ENCODE measurements around the gene B4GALT6.

Gene B4GALT6

DNA sequence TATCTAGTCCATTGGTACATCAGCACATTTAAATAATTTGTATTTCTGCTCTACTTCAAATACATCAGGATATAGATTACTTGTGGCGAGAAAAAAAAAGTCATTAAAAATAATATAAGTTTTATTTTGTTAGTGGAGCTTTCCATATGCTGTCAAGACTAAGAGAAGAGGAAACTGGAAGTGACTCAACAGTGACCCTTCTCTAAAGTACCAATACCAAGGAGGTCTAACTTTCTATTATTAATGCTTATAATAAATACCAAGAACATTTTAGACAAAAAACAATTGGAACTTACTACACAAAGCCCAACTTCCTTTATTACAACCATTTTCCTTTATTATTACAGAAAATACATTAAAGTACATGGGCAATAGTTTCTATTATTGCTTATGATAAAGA lies 52.9 kb downstream of the B4GALT6 start:
- DNase-seq = no peak

DNA sequence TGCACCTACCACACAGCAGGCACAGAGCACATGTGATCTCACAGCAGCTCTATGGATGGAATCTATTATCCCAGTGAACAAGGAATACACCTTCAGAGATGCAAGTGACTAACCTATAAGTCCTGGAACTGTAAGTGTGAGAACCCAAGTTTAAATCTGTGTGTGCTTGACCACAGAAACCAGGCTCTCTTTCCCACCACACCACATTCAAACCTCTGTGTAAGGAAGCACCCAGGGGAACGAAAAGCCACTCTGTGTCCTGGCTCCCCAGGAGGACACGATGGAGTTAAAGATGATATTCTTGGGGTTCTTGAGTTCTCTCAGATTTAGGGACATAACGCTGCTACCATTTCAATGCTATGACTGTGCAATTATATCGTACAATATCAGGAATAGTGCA lies 53.8 kb downstream of the B4GALT6 start:
- no peak for DNase-seq

DNA sequence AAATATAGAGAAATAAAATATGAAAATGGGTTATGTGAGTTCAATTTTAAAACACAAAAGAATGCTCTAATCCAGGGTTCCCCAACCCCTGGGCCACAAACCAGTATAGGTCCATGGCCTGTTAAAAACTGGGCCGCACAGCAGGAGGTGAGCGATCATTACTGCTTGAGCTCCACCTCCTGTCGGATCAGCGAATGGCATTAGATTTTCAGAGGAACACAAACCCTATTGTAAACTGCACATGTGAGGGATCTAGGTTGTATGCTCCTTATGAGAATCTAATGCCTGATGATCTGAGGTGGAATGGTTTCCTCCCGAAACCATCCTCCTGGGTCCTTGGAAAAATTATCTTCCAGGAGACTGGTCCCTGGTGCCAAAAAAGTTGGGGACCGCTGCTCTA lies 58.0 kb downstream of the B4GALT6 start:
- DNase-seq = no peak

DNA sequence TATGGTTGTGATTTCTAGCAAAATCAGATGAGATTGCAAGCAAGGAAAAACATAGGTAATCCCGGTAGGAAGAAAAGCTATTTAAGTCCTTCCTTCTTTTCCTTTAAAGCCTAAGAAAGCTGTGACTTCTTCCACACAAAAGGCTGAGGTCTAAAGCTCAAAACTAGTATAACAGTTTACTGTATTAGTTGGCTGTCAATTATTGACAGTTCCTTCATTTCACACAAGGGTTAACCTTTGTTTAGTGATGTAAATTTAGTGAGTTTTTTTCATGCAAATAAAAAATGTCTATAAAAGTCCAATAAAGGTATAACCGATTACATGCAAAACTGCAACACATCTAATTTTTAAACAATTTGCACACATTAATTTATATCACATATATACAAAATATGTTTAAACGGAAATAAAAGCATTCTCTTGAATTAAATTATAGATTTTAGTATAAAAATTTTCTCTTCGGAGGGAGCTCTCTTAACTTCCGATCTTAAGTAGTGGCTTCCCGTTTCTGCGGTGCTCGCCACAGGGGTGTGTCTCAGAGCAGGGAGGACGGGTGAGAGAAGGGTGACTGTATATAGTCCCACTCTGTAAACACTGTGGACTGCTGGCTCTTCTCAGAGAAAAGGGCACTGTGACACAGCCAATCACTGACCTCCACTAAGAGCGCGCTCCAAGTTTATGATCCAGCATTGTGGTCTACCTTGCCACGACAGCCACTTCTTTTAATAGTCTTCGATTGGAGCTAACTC lies 59.3 kb downstream of the B4GALT6 start:
- no peak for DNase-seq

DNA sequence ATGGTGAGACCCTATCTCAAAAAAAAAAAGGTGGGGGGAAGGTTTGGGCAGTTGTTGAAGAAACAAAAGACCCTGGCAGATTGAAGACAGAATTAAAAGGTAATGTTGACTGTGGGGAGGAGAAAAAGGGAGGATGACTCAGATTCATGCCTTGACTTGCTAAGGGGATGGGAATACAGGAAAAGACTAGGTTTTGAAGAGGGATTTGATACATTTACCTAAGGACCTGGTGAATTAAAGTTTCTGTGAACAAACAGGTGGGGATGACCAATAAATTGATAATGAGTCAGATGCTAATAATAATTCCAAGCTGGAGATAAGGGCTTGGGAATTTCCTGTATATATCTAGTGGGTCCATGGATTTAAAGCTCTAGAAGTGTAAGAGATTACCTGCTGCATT lies 65.1 kb downstream of the B4GALT6 start:
- DNase-seq = no peak

DNA sequence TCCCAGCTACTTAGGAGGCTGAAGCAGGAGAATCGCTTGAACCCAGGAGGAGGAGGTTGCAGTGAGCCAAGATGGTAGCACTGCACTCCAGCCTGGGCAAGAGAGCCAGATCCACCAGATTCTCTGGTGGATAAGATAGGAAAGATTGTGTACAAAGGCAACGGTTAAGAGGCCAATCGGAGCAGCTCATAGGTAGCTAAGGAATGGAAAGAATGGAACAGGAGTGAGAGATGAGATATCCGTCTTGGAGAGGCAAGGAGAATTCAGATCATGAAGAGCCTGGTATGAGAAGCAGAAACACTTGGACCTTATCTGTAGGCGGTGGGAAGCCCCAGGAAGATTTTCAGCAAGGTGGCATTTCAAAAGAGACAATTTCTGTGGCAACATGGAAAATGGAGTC lies 65.6 kb downstream of the B4GALT6 start:
- no peak for DNase-seq

DNA sequence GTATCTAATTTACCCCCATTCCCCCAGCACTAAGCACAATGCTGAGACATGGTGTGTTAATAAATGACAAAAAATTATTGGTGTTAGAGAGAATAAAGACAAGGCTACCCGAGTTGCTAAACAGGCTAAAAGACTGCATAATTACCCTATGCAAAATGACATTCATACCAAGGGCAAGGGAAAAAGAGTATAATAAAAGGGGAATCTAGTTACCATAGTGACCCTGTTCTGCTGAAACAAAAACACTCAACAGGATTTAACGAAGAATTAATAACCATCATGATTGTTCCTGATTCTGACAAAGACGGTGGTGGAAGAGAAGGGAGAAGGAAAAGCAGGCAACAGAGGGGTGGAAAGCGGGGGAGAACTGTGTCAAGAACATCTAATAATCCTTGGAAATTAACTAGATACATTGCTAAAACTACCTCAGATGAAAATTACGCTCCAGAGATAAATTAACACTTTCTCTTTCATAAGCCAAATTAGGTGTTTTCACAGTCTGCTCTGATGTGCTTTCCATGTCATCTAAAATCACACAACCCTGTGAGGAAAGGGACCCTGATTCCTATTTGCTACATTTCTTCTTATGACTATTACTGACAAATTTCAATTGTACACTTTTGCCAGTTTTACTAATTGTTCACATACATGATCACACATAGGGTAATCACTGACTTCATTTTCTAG lies 67.2 kb downstream of the B4GALT6 start:
- no peak for DNase-seq

DNA sequence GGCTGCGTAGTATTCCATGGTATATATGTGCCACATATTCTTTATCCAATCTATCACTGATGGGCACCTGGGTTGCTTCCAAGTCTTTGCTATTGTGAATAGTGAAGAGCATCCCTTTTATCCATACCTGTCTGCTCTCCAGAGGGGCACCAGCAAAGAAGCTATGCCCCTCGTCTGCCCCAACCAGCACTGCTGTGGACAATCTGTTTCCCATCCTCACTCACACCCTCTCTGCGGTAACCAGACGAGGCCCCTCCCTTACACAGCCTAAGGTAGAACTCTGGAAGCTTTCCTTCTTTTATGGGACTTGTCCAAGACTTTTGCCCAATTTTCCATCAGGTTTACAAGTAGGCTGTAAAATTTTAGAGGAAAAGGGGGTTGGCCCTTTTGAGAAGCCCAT lies 67.8 kb downstream of the B4GALT6 start:
- DNase-seq = no peak

DNA sequence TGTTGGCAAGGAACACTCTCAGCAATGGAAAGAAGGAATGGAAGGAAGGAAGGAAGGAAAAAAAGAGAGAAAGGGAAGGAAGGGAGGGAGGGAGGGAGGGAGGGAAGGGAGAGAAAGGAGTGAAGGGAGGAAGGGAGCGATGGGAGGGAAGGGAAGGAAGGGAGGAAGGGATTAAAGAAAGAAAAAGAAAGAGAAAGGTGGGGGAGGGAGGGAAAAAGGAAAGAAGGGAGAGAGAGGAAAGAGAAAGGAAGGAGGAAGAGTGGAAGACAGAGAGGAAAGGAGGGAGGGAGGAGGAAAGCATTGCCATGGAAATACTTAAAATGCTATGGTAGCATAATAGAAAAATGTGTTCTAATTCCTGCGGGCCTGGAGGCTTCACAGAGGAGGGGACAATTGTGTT lies 70.3 kb downstream of the B4GALT6 start:
- no peak for DNase-seq

DNA sequence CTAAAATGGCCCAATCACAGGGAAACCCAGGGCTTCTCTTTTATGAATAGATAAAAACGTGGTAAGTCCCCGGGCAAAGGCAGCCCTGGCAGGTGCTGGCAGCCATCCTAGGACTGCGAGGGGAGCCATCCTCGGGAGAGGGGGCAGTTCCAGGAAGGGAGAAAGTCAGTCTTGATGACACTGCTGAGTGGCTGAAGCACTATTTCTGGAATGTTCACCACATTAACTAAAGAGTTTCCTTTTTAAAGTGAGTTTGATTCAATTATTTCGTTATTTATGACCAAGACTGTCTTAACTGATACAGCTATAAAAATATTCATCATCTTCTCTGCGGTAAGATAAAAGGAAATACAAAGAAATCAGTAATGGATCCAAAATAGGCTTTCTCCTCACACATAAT lies 72.3 kb downstream of the B4GALT6 start:
- DNase-seq = no peak

DNA sequence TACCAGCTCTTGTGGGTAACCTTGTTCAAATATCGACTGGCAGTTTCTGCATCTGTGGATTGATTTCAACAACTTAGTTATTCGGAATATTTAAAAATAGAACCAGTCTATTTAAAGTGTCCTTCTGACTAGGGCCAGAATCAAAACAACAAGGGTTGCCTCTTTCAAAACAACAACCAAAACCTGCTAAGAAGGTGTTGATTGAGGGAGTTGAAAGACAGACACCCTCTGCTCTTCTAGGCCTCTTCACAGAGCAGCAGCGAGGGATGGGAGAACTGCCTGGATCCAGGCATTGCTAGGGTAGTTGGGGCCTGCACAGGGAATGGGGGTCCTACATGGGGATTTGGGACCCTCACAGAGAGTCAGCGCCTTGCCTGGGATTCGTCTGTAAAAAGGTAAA lies 72.9 kb downstream of the B4GALT6 start:
- DNase-seq = no peak

DNA sequence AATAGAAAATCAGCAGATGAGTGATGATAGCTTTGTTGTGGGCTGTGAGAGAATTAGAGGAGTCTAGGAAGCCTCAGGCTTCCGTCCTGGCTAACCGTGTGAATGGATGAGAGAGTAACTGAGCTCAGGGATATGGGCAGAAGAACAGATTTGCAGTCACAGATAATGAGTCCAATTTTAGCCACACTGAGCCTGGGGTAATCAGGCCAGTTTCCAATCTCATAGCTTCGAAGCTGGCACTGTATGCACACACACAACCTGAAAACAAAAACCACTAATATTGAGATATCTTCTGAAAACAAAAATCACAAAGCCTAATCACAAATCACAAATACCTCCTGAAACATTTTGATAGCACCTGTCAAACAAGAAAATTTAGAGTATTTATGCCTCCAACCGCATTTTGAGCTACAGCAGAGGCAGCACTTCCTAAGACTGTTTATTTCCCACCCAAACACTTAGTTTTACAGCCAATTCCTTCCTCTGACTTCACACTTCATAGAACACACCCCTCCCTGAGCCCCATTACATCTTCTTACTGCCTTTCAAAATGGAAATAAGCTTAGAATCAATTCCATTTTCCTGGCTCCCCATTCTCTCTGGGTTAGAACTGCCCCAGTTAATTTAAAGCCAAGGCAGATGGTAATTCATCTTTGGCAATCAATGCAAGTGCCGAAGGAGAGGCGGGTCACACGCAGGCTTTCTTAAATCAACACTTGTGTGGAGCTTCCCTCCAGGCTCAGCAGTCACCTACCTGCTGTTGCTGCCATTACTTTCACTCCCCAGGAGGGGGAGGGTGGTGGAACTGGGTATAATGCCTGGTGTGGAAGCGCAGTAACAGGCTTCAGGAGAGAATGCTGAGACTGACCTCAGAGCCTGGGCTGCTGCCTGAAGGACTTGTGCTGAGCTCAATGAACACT lies 73.8 kb downstream of the B4GALT6 start:
- no peak for DNase-seq

DNA sequence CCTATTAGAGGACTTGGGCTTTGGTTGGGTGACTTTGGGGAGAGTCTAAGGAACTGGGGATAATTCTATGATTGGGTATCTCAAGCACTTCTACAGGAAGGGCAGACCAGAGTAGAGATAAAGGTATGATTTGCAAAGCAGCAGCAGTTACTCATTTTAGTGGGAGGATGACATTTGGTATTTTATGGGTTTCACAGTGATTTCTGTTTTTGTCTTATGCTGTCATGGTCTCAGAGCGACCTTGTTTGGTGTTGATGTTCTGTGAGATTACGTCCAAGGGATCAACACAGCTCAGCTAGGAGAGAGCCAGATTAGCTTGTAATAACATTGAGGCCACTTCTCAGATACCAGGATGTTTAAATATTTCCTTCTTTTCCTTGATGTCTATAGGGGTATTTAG lies 74.5 kb downstream of the B4GALT6 start:
- no peak for DNase-seq

DNA sequence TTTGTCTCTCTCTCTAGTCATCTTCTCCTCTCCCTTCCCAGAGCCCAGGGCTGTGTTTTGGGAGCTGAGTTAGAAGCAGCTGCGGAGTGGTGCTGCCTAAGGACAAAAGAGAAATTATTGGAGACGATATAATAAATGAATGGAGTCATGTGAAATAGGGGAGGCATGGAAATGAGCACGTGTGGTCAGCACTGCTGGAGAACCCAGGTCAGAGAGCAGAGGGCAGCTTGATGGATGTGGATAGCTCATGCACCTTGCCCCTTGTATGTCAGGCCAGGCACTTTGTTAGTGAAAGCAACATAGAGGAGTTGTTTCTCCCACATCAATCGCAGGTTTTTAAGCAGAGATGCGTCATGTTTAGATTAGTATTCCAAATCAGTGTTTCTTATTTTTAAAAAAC lies 77.0 kb downstream of the B4GALT6 start:
- no peak for DNase-seq

DNA sequence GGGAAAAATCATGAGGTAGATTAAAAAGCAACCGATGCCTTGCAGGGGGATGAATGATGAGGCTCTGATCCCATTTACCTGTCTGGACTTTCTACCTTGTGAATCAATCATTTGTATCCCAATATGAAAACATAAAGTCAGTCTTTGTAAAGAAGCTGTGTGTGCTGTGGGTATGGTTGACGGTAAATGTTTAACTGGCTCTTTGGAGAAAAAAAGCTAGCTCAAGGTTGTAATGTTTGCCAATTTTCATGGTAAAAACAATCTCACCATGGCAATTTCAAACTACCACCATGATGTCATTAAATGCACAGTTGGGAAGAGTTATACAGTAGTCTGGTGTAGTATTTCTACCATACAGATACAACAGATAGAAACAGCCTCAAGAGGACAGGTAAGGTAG lies 78.1 kb downstream of the B4GALT6 start:
- DNase-seq = no peak

DNA sequence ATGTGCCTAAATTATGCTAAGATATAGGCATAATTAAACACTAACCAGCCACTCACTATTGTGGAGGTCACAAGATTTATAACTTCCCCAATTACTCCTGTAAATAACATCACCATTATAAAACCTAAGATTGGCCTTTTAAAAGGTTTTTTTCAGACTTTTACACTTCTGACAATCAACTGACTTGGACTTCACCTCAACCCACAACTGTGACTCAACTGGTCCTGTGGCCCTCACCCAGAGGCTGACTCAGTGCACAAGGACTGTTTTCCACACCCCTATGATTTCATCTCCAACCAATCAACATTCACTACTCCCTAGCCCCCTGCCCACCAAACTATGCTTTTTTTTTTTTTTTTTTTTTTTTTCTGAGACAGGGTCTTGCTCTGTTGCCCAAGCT lies 81.1 kb downstream of the B4GALT6 start:
- peak in 1 of 2 donors; percentile 1 for DNase-seq

DNA sequence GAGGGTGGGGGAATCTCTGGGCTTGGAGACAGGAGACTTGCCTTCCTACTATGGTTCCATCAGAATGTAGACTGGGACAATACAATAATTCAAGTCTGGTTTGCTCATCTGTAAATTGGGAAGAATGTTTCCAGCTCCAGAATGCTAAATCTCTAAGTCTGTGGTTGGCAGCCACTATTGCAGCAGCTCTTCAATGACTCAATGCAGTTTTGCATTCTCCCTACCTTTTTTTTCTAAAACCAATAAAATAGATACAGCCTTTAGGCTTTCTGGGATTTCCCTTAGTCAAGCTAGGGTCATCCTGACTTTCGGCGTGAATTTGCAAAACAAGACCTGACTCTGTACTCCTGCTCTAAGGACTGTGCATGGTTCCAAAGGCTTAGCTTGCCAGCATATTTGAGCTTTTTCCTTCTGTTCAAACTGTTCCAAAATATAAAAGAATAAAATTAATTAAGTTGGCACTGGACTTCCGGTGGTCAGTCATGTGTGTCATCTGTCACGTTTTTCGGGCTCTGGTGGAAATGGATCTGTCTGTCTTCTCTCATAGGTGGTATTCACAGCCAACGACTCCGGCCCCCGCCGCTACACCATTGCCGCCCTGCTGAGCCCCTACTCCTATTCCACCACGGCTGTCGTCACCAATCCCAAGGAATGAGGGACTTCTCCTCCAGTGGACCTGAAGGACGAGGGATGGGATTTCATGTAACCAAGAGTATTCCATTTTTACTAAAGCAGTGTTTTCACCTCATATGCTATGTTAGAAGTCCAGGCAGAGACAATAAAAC lies 86.2 kb downstream of the B4GALT6 start:
- DNase-seq = no peak

DNA sequence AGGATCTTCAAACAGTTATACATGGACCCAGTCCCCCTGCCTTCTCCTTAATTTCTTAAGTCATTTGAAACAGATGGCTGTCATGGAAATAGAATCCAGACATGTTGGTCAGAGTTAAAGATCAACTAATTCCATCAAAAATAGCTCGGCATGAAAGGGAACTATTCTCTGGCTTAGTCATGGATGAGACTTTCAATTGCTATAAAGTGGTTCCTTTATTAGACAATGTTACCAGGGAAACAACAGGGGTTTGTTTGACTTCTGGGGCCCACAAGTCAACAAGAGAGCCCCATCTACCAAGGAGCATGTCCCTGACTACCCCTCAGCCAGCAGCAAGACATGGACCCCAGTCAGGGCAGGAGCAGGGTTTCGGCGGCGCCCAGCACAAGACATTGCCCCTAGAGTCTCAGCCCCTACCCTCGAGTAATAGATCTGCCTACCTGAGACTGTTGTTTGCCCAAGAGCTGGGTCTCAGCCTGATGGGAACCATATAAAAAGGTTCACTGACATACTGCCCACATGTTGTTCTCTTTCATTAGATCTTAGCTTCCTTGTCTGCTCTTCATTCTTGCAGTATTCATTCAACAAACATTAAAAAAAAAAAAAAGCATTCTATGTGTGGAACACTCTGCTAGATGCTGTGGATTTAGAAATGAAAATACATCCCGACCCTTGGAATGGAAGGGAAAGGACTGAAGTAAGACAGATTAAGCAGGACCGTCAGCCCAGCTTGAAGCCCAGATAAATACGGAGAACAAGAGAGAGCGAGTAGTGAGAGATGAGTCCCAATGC lies 88.1 kb downstream of the B4GALT6 start:
- DNase-seq = no peak

DNA sequence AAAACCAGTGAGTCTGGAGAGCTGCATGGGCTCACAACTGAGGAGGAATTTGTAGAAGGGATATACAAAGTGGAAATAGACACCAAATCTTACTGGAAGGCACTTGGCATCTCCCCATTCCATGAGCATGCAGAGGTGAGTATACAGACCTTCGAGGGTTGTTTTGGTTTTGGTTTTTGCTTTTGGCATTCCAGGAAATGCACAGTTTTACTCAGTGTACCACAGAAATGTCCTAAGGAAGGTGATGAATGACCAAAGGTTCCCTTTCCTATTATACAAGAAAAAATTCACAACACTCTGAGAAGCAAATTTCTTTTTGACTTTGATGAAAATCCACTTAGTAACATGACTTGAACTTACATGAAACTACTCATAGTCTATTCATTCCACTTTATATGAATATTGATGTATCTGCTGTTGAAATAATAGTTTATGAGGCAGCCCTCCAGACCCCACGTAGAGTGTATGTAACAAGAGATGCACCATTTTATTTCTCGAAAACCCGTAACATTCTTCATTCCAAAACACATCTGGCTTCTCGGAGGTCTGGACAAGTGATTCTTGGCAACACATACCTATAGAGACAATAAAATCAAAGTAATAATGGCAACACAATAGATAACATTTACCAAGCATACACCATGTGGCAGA lies 89.1 kb downstream of the B4GALT6 start:
- DNase-seq = no peak

DNA sequence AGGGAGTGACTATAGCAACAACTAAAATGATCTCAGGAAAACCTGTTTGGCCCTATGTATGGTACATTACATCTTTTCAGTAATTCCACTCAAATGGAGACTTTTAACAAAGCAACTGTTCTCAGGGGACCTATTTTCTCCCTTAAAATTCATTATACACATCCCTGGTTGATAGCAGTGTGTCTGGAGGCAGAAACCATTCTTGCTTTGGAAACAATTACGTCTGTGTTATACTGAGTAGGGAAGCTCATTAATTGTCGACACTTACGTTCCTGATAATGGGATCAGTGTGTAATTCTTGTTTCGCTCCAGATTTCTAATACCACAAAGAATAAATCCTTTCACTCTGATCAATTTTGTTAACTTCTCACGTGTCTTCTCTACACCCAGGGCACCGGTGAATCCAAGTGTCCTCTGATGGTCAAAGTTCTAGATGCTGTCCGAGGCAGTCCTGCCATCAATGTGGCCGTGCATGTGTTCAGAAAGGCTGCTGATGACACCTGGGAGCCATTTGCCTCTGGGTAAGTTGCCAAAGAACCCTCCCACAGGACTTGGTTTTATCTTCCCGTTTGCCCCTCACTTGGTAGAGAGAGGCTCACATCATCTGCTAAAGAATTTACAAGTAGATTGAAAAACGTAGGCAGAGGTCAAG lies 91.7 kb downstream of the B4GALT6 start:
- no peak for DNase-seq

DNA sequence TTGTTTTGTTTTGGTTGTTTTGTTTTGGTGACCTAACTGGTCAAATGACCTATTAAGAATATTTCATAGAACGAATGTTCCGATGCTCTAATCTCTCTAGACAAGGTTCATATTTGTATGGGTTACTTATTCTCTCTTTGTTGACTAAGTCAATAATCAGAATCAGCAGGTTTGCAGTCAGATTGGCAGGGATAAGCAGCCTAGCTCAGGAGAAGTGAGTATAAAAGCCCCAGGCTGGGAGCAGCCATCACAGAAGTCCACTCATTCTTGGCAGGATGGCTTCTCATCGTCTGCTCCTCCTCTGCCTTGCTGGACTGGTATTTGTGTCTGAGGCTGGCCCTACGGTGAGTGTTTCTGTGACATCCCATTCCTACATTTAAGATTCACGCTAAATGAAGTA lies 92.8 kb downstream of the B4GALT6 start, which contains the start of gene TTR:
Gene TTR, plus strand, starts transcription at position 250 of the 400 bp plus-strand sequence. Its CDS starts 26 bp downstream, at position 276.
- DNase-seq = no peak
